GM21737 (cell line): ENCODE results near the gene CCDC88C.

Experiments used
- ATAC-seq: cut with Tn5 transposase; IDR thresholded peaks from one replicate; pipeline ENCODE4 v1.9.1; 2021; ENCODE audit warnings: mild to moderate bottlenecking, moderate library complexity; ENCODE audit not compliant: unreplicated experiment

CCDC88C gene

DNA sequence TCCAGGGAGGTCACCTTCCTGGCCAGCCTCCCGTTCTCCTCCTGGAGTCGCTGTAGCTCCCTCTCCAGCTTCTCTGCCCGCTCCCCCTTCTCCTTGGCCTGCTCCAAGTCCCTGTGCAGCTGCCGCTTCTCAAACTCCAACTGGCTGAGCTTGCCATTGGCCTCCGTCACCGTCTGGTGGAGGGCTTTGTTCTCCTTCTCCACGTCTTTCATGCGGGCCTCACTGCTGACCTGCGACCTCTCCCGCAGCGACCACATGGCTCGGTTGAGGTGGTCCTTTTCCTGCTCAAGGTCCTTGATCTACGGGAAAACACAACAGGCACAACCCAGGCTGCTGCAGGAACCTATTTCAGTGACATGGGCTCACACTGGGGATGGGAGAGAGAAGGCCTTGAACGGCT is 103.8 kb downstream of the CCDC88C start:
- ATAC-seq: no peak

DNA sequence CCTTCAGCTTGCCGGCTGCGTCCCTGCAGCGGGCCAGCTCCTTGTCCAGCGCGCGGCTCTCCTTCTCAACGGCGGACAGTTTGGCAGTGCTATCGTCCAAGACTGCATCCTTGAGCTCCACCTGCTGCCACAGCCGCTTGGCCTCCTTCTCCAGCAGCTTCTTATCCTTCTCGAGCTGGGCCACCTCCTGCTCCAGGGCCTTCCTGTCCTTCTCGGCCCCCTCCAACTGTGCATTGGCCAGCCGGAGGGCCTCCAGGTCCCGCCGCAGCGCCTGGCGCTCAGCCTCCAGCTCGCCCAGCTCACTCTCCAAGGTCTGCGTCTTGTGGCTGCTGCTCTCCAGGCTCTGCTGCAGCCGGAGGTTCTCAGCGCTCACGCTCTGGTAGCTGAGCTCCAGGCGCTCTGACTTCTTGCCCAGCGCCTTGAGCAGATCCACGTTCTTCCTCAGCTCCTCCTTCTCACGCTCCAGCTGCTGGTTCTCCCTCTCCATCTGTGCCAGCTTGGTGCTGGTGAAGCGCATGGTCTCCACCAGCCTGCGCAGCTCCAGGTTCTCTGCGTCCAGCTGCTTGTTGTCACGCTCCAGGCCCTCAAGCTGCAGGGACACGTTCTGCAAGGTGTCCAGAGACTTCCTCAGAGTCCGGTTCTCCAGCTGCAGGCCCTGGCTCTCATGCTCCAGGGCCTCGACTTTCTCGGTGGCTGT is 104.3 kb downstream of the CCDC88C start:
- ATAC-seq: no peak

DNA sequence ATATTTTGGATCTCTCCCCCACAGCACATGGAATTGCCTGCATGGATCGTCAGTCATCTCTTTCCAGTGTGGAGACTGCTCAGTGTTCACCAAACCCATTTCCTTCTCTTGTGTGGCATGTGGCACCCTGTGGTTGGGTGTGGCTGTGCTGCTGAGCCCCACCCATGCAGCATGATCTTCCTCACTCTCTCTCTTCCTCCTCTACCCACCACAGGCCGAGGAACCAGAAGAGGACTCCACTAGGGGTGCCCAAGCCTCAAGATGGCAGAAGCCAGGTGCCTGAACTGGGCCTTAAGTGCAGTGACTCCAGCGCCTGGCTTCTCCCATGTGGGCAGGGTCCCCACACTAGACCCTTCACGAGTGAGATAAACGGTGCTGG is 106.3 kb downstream of the CCDC88C start:
- ATAC-seq: no peak

DNA sequence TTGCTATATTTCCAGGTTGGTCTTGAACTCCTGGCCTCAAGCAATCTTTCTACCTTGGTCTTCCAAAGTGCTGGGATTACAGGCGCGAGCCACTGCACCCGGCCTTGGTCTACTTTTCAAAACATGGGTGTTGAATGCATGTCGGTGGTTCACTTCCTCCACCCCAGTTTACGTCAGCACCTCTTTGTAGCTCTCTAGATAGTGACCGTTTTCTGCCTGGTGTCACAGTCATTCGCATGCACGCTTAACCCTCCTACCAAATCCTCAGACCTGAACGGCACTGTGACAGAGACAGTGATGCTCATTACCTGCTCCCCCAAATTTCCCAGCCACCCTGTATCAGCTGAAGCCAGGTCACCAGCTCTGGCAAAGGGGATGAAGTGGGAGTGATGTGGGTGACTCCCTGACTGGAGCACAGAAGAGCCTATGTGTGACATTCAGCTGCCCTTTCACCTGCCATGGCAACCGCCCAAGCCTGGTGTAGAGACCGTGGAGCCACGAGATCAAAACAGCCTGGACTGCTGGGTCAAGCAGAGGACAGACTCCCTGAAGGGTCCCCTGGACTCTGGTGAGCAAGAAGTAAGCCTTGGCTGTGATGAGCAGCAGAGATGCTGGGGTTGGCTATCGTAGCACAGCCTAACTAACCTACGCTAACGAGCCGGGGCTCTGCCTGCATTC is 106.9 kb downstream of the CCDC88C start:
- ATAC-seq: no peak

DNA sequence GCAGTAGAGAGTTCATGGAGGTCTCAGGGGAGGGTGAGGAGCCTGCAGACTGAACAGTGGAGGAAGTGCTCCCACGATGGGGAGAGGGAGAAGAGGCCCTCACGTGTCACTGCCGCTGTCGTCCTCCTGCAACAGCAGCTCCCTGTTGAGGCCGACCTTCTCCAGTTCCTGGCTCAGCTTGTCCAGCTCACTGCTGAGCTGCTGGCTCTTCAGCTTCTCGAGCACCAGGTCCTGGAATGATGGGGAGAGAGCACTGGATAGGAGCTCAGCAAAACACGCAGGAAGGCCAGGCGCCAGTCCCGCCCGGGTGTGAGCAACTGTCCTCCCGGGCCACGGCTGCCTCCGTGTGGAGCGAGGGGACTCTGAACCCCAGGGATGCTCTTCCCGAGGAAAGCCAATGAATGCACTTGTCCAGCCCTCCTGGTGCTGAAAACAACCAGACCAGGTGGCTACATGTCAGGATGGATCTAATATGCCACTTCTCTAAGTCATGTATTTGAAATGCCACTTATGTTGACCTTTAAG is 107.8 kb downstream of the CCDC88C start:
- no peak for ATAC-seq

DNA sequence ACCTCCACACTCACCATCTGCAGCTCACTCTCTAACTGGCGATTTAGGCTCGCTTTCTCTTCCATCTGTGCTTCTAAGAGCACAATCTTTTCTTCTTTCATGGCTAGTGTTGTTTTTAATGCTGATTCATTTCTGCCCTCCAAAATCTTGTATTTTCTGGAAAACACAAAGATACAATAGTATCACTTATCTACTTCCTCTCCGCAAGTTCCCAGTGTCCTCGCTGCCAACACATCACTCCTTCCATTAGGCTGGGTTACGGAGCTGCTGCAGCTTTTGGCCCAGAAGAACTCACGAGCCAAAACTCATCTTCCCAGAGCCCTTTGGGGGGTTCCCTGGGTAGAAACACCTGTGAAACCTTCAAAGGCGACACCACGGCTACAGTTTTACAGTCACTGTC is 109.3 kb downstream of the CCDC88C start:
- ATAC-seq: no peak

DNA sequence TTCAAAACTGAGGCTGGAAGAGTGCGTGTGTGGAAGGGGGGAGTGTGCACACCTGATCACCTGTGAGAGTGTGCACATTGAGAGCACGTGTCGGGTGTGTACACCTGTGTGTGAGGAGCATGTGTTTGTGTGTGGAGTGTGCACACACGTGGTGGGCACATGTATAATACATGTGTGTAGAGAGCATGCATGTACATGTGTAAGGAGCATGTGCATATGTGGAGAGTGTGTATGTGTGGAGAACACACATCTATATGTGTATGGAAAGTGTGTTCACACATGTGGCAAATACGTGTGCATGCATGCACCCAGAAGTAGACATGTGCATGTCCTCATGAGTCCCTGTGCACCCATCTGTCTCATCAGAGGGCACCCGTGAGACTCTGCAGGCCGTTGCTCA is 110.0 kb downstream of the CCDC88C start:
- no peak for ATAC-seq

DNA sequence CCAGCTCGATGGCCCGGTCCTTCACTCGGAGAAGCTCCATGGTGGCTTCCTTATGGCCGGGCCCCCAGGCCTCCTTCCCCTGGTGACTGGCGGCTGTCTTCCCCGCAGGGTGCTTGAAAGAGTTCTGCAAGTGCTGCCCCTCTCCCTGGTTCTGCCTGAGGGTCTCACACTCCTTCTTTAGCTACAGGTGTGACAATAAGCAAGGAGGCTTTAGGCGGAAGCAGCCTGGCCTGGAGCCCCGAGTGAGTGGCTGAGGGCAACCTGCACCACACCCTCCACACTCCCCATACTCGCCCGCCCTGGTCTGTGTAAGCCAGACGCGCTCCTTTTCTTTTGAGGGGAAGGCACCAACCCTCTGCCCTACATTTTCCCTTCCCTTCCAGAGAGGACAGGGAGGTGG is 110.6 kb downstream of the CCDC88C start:
- ATAC-seq: no peak

DNA sequence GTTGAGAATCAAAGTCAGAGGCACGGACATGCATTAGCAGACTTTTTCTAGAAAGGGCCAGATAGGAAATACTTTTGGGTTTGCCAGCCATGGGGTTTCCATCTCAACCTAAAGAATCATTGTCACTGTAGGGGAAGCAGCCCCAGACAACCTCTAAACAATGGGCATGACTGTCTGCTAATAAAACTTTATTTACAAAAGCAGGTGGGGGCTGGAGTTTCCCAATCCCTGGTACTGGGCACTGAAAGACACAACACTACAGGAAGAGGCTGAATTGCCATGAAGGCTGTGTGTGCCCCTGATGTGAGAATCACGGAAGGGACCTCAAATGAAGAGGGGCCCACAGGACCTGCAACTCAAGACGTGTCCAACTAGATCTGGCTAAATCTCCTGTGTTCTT is 111.1 kb downstream of the CCDC88C start:
- no peak for ATAC-seq

DNA sequence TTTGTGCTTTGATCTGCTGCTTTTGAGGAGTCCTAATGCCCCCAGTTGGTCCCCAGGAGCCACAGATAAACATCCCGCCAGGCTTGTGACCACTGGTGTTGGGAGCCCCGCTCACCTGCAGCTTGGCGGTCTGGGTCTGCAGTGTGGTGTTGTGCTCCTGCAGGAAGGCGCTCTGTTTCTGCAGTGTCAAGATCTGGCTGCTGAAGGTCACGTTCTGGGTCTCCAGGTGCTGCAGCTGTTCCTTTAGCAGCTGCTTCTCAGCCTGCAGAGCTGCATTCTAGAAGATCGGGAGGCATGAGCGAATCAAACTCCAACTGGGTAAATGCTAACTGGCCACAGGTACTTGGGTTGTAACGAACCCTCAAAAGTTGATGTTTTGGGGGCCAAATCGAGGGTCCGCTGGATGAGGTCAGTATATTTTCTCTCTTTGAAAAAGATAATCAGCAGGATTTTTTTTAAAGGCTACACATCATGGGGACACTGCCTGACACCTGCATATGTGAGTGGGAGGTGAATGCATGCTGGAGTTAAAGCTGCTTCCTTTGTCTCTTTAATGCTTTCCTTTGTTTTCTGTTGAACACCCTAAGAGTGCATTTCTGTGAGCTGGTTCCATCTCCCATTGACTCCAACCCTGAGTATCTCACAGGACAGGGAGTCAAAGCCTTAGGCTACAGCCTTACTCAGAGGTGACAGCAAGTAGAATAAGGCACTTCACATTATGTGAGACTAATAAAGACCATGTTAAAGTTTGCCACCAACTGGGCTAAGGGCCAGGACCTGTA is 111.8 kb downstream of the CCDC88C start:
- no peak for ATAC-seq

DNA sequence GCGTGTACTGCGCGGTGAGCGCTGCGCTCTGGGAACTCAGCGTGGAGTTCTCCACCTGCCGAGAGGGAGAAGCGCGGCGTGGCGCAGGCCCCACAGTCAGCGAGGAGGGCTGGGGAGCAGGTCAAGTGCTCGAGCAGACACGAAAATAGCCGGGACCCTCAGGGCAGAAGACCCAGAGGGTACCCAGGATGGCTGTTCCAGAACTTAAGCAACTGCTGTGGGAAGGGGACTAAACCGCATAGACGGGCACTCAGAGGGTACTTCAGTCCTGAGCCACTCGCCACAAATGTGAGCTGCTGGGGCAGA is 113.7 kb downstream of the CCDC88C start:
- no peak for ATAC-seq

DNA sequence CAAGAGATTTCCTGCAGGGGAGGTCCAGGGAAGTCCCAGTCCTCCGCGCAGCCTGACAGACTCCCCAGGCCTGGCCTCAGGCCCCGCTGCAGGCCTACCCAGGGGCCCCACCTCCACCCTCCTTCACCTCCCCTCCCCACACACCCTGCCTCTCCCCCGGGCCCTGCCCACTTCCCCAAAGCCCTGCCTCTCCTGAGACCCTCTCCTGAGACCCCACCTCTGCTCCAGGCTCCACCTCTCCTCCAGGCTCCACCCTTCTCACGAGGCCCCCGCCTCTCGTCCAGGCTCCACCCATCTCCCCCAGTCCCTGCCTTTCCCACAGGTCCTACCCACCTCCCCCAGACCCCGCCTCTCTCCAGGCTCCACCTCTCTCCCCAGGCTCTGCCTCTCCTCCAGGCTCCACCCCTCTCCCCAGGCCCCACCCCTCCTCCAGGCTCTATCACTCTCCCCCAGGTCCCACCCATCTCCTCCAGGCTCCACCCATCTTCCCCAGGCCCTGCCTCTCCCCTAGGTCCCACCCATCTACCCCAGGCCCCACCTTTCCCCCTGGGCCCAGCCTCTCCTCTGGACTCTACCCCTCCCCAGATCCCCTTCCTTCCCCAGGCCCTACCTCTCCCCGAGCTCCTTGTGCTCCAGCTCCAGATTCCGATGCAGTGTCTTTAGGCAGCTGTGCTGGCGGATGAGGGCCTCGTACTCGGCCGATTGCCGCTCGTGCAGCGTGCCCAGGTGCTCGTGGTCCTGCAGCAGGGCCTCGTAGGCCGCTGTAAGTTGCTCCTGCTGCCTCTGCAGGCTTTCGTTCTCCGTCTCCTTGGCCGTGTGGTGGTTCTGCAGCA is 114.3 kb downstream of the CCDC88C start:
- no peak for ATAC-seq

DNA sequence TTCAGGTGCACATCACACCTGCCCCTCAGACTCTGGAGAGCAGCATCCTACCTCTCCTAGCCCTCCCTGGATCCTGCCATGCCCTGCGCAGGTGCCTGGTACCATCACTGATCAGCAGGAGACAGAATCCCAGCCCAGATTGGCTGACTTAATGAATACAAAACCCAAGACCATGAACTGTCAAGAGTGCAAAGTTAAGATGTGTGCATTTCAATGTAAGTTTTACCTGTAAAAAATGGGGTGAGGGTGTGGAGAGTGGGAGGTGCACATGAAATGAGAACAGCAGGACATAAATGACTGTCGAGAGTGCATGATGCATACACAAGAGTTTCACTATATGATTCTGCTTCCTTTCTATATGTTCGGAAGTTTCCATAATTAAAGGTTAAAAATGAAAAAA is 115.2 kb downstream of the CCDC88C start:
- no peak for ATAC-seq

DNA sequence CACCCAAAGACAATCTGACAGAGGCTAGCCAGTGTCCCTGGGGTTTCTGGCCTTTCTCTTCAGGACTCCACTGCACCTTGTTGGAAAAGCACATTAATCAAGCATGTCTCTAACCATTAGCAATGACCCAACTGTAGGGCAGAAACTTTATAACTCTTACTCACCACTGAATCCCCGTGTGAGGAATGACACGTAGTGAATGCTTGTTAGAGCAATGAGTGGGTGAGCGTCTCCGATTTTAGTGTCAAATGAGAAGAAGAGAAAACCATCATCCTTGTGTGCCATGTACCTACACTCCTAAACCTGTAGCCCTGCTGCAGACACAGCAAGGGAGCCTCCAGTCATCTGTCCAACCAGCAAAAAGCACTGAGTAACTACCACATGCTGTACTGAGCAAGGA is 116.7 kb downstream of the CCDC88C start:
- ATAC-seq: no peak

DNA sequence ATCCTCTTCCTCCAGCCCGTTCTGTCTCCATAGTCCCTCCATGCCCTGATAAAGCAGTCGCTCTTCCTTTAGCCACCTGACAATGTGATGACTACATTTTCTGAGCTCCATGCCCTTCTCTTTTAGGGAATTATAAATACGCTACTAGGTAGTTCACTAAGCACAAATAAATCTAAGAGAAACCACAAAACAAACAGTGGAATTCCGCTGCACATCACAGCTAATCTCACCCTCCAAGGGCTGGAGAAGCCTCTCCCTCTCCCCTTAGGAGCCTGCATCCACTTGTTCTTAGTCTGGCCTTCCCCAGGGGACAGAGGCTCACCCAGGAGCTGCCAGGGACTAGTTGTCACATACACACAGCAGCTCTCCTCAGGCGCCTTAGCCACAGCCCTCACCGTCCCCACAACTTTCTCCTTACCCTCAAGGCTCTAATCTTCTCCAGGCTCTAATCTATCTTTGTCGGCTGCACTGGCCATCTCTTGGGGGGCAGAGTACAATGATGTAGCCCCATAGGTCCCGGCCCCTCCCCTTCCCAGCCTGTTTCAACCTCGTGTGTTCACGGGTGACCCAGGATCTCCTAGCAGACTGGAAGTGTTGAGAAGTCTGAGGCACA is 117.2 kb downstream of the CCDC88C start:
- no peak for ATAC-seq

DNA sequence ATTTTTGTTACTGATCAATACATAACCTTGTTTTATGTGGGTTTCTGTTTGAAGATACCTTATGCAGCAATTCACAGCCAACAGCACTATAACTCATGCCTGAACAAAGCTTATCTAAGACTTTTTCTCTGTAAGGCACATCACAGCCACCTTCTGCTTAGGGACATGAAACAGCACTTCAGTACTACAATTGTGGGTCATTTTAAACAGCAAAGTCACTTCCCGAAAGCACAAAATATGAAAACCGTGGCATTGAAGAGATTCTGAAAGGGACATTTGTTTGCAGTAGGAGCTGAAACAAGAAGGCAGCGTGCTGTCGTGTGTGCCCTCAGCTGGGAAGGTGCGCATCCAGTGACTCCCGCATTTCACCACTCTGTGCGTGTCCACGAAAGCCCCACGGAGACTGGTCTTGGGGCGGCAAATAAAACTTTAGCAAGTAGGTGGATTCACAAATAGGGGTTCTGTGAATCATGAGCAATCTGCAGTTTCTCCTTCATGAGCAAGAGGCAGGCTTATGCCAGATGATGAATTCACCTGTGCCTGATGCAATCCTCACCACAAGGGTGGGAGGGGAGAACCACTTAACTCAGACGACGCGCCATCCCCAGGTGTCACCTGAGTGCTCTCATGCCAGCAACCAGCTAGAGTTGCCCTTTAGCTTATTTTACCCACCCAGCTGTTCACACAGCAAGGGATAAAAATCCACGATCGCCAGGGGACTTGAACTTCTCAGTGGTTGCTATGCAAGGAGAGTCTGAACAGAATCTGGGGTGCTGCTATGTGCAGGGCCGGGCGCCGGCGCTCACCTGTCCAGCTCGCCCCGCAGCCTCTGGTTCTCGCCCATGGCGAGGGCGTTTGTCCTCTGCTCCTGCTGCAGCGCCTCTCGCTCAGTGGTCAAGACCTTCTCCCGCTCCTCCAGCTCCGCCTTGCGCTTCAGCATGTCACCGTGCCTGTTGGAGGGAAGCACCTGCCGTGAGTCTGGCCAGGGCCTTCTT is 118.2 kb downstream of the CCDC88C start:
- ATAC-seq: no peak

DNA sequence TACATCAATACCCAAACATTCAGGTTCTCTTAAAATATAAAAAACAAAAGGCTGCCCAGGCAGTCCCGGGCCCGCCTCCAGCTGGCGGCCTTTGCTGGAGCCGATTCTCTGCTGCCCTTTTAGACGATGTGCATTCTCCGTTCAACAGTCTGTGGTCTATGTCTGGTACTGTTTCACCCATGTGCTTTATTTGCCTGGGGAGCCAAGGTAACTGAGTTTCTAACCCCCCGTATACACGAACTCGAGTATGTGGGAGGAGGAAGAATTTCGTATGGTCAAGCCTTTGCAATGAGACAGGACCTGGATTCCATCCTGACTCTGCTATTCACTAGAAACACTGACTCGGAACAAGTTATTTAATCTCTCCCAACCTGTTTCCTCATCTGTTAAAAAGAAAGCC is 119.0 kb downstream of the CCDC88C start:
- ATAC-seq: no peak

DNA sequence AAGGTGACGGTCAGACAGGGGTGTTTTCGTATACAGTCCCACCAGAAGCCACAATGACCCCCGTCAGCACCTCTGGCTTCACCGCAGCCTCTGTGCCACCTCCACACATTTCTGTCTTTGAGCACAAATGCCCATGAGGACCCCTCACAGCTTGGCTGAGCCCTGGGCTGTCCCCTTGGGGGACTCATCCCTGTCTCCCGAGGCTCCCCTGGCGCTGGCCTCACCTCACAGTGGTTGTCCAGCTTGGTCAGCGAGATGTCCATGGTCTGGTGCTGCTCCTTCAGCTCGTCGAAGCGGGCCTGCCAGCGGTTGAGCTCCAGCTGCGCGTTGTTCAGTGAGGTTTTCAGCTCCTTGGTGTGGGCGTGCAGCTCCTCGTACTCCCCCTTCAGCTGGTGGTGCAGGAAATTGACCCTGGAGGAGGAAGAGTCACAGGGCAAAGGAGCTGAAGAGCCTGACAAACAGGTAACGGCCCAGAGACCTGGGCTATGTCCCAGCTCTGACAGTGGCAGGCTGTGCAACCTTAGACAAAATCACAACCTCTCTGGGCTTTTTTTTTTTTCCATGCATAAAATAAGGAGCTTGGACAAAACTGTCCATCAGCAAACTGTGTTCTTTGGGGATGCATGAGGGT is 120.4 kb downstream of the CCDC88C start:
- no peak for ATAC-seq
